Nephron progenitor cell (in vitro differentiated cells): ENCODE measurements around the gene SPDEF.

Experiments used
- DNase-seq: peaks from one replicate; pipeline ENCODE4 v3.0.0; 2021
- H3K27ac Mint-ChIP-seq: 2 replicates; pipeline ENCODE4 v1.8.0; 2021; ENCODE audit warnings: mild to moderate bottlenecking, moderate library complexity, mixed read lengths
- H3K27me3 Mint-ChIP-seq: 2 replicates; pipeline ENCODE4 v1.8.0; 2021; ENCODE audit warnings: mild to moderate bottlenecking, low read depth, mixed read lengths; ENCODE audit not compliant: poor library complexity
- H3K36me3 Mint-ChIP-seq: 2 replicates; pipeline ENCODE4 v1.8.0; 2021; ENCODE audit warnings: low read depth, mixed read lengths
- H3K4me1 Mint-ChIP-seq: 2 replicates; pipeline ENCODE4 v1.8.0; 2021; ENCODE audit warnings: mixed read lengths
- H3K4me3 Mint-ChIP-seq: 2 replicates; pipeline ENCODE4 v1.8.0; 2021; ENCODE audit warnings: mild to moderate bottlenecking, moderate library complexity, mixed read lengths
- H3K9me3 Mint-ChIP-seq: 2 replicates; pipeline ENCODE4 v1.8.0; 2021; ENCODE audit warnings: mild to moderate bottlenecking, moderate library complexity, mixed read lengths
- TF ChIP-seq, protein P1 (sequence below): fragments of 200-600 bp; sonication (generic); IDR thresholded peaks from 2 replicates; pipeline ENCODE4 v1.5.0; 2021; ENCODE audit warnings: antibody characterized with exemption

SPDEF gene

DNA sequence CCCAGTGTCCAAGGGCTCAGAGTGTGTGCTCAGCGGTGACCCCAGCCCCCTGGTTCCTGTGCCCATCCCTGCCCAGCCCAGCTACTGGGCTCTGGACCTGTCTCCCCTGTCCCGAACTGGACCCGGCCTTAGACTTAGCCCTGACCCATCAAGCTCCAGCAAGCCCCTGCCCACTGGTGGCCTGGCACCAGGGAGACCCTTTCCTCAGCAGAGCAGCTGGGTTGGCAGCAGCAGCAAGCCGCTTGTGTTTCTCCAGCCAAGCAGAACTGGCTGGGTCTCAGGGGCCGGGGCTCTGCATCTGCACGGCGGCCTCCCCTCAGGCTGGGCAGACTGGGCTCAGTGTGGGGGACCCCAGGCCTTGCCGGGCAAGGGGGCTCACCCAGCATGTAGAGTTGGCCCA, 801 bp downstream of the SPDEF start:
- TF ChIP-seq, protein P1, sequence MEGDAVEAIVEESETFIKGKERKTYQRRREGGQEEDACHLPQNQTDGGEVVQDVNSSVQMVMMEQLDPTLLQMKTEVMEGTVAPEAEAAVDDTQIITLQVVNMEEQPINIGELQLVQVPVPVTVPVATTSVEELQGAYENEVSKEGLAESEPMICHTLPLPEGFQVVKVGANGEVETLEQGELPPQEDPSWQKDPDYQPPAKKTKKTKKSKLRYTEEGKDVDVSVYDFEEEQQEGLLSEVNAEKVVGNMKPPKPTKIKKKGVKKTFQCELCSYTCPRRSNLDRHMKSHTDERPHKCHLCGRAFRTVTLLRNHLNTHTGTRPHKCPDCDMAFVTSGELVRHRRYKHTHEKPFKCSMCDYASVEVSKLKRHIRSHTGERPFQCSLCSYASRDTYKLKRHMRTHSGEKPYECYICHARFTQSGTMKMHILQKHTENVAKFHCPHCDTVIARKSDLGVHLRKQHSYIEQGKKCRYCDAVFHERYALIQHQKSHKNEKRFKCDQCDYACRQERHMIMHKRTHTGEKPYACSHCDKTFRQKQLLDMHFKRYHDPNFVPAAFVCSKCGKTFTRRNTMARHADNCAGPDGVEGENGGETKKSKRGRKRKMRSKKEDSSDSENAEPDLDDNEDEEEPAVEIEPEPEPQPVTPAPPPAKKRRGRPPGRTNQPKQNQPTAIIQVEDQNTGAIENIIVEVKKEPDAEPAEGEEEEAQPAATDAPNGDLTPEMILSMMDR: no peak
- H3K27me3 Mint-ChIP-seq: peaks cover 10% of the 10 kb centered on the region
- H3K9me3 Mint-ChIP-seq: peaks cover 7% of the 10 kb centered on the region
- H3K4me1 Mint-ChIP-seq: peaks cover 56% of the 10 kb centered on the region
- H3K4me3 Mint-ChIP-seq: no peak overlapping the region
- no peak for DNase-seq
- peak overlapping the region; percentile 68 for H3K27ac Mint-ChIP-seq
- no peaks in the 10 kb centered on the region for H3K36me3 Mint-ChIP-seq

DNA sequence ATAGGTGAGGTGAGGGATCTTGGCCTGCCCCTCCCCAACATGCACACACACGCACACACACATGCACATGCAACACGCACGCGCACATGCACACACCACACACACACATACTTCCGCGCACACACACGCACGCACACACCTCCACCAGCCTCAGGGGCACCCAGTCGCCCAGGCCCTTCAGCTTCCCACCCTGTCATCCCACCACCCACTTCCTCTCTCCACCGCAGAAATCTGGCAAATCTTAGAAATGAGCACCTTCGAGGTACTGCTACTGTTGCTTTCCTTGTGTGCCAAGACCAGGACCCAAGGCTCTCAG, 1.2 kb downstream of the SPDEF start:
- Mint-ChIP-seq H3K4me1 (peaks cover 56% of the 10 kb centered on the region), H3K4me3 (no peak overlapping the region), H3K27ac (peak overlapping the region; percentile 68), H3K36me3 (no peaks in the 10 kb centered on the region), H3K9me3 (peaks cover 7% of the 10 kb centered on the region), H3K27me3 (peaks cover 12% of the 10 kb centered on the region)
- DNase-seq: no peak
- TF ChIP-seq, protein P1: no peak

DNA sequence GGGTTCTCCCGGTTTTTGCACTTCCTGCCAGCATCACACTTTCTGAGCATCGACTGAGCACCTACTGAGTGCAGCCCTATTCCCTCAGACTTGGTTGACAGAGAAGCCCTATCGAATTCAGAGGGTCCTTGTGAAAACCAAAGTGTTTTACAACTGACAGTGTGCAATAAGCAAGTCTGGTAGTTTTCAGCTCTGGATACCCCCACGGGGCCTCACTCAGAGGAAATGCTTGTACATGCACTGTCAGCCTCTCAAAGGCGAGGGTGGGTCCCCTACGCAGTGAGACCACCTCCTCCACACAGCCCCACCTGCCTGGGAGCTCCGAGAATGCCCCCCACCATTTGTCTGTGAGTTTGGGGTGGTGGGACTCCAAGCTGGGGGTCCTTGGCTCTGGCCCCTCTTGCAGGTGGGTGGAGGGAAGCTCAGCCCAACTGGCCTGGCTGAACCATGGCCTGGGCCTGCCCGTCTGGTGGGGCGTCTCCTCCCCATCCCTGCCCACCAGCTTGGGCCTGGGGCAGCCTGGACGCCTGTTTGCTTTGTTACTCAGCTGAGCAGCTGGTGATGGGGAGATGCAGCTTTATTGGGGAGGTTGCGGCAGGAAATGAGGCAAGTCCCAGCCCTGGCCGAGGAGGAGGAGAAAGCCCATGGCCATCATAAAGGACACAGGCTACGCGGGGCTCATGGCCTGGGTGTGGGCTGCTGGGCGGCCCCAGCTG, 1.7 kb downstream of the SPDEF start:
- TF ChIP-seq, protein P1: no peak
- DNase-seq: no peak
- H3K27me3 Mint-ChIP-seq: peaks cover 13% of the 10 kb centered on the region
- H3K36me3 Mint-ChIP-seq: no peaks in the 10 kb centered on the region
- H3K4me3 Mint-ChIP-seq: peak overlapping the region; percentile 30
- H3K9me3 Mint-ChIP-seq: peaks cover 3% of the 10 kb centered on the region
- peaks cover 51% of the 10 kb centered on the region for H3K4me1 Mint-ChIP-seq
- H3K27ac Mint-ChIP-seq: peak overlapping the region; percentile 18

- Mint-ChIP-seq H3K27ac (peak overlapping the region; percentile 18), H3K4me3 (peak overlapping the region; percentile 30)
- TF ChIP-seq, protein P1: no peak
Measured at GRCh38 chr6:34553750-34554149, 2.4 kb downstream of the SPDEF start.

GRCh38 chr6:34553146-34553545, 3.0 kb downstream of the SPDEF start:
- H3K36me3 Mint-ChIP-seq: no peaks in the 10 kb centered on the region
- H3K4me1 Mint-ChIP-seq: peaks cover 51% of the 10 kb centered on the region
- TF ChIP-seq, protein P1: no peak
- H3K9me3 Mint-ChIP-seq: peaks cover 3% of the 10 kb centered on the region
- DNase-seq: no peak
- no peak overlapping the region for H3K4me3 Mint-ChIP-seq
- no peak overlapping the region for H3K27ac Mint-ChIP-seq
- H3K27me3 Mint-ChIP-seq: peaks cover 16% of the 10 kb centered on the region

More at GRCh38 chr6:34553750-34554149, 2.4 kb downstream of the SPDEF start:
- H3K4me1 Mint-ChIP-seq: peaks cover 51% of the 10 kb centered on the region
- peaks cover 13% of the 10 kb centered on the region for H3K27me3 Mint-ChIP-seq
- DNase-seq: no peak
- no peaks in the 10 kb centered on the region for H3K36me3 Mint-ChIP-seq
- peaks cover 3% of the 10 kb centered on the region for H3K9me3 Mint-ChIP-seq

DNA sequence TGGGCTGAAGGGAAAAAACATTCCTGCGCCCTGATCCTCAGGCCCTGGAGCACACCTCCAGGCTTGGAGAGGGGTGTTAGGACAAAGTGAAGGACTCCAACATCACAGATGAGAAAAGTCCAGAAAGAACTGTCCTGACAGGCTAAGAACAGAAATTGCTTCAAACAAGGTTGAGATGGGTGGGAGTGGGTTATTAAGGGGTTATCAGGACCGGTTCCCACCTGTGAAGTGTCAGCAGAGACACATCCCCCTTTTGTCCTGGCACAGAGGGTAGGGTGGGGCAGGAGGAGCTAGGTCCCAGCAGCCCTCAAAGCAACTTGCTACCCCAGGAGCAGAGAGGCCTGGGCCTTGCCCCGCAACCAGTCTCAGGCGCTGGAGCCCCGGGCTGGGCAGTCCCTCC, 3.5 kb downstream of the SPDEF start:
- H3K9me3 Mint-ChIP-seq: peaks cover 3% of the 10 kb centered on the region
- TF ChIP-seq, protein P1: no peak
- DNase-seq: no peak
- no peak overlapping the region for H3K4me3 Mint-ChIP-seq
- H3K27me3 Mint-ChIP-seq: peaks cover 16% of the 10 kb centered on the region
- peaks cover 53% of the 10 kb centered on the region for H3K4me1 Mint-ChIP-seq
- H3K27ac Mint-ChIP-seq: peak overlapping the region; percentile 74
- H3K36me3 Mint-ChIP-seq: no peaks in the 10 kb centered on the region
